Mesendoderm (in vitro differentiated cells): ENCODE data around the gene SOX6.

Source experiments
- DNase-seq: peaks from one replicate; pipeline ENCODE4 v3.0.0; 2013
- H2AK5ac ChIP-seq: 2 replicates; pipeline ENCODE4 v1.6.1; 2013; ENCODE audit warnings: low read length, inconsistent platforms
- H2BK120ac ChIP-seq: 2 replicates; pipeline ENCODE4 v1.6.1; 2013; ENCODE audit warnings: low read depth, mild to moderate bottlenecking, low read length, moderate library complexity, mixed read lengths
- H2BK15ac ChIP-seq: replicated peaks from 2 replicates; pipeline ENCODE4 v1.6.1; 2013; ENCODE audit warnings: low read depth, mild to moderate bottlenecking, moderate library complexity
- H2BK5ac ChIP-seq: 2 replicates; pipeline ENCODE4 v1.6.1; 2013; ENCODE audit warnings: low read length, inconsistent platforms
- H3K18ac ChIP-seq: 2 replicates; pipeline ENCODE4 v1.6.1; 2013; ENCODE audit warnings: mild to moderate bottlenecking, low read length, mixed read lengths
- H3K23ac ChIP-seq: one replicate; pipeline ENCODE4 v1.6.1; 2013; ENCODE audit warnings: low read length
- H3K27ac ChIP-seq: 2 replicates; pipeline ENCODE4 v1.5.1; 2013; ENCODE audit warnings: low read depth, mild to moderate bottlenecking, inconsistent platforms, low read length, moderate library complexity
- H3K27me3 ChIP-seq: 2 replicates; pipeline ENCODE4 v1.6.1; 2013; ENCODE audit warnings: low read length, control low read depth, mild to moderate bottlenecking, inconsistent platforms; ENCODE audit not compliant: insufficient read depth, poor library complexity
- H3K36me3 ChIP-seq: 2 replicates; pipeline ENCODE4 v1.6.1; 2013; ENCODE audit warnings: low read length, inconsistent platforms; ENCODE audit not compliant: control insufficient read depth, insufficient read depth
- H3K4ac ChIP-seq: one replicate; pipeline ENCODE4 v1.6.1; 2013; ENCODE audit warnings: low read depth, mild to moderate bottlenecking, low read length, moderate library complexity
- H3K4me1 ChIP-seq: 2 replicates; pipeline ENCODE4 v1.6.1; 2013; ENCODE audit warnings: low read depth, low read length, inconsistent platforms; ENCODE audit not compliant: control insufficient read depth
- H3K4me2 ChIP-seq: 2 replicates; pipeline ENCODE4 v1.6.1; 2013; ENCODE audit warnings: low read length
- H3K4me3 ChIP-seq: 2 replicates; pipeline ENCODE4 v1.5.1; 2013; ENCODE audit warnings: mild to moderate bottlenecking, low read length
- H3K56ac ChIP-seq: one replicate; pipeline ENCODE4 v1.6.1; 2013; ENCODE audit warnings: low read length
- H3K79me1 ChIP-seq: 2 replicates; pipeline ENCODE4 v1.6.1; 2013; ENCODE audit warnings: low read length, inconsistent platforms
- H3K79me2 ChIP-seq: 2 replicates; pipeline ENCODE4 v1.6.1; 2013; ENCODE audit warnings: mild to moderate bottlenecking, low read length; ENCODE audit not compliant: control insufficient read depth, insufficient read depth
- H3K9ac ChIP-seq: 2 replicates; pipeline ENCODE4 v1.6.1; 2013; ENCODE audit warnings: low read length, inconsistent platforms
- H4K5ac ChIP-seq: one replicate; pipeline ENCODE4 v1.6.1; 2013; ENCODE audit warnings: low read length
- H4K8ac ChIP-seq: one replicate; pipeline ENCODE4 v1.6.1; 2013; ENCODE audit warnings: low read depth, mild to moderate bottlenecking, control low read depth, low read length, moderate library complexity
- WGBS: extraction: QIAGEN DNeasy Blood & Tissue Kit; methylation state at CpG from one replicate; pipeline ENCODE4 v1.1.7; 2013; ENCODE audit warnings: low lambda C conversion rate, missing lambda C conversion rate; ENCODE audit not compliant: insufficient coverage; ENCODE audit errors: extremely low coverage; 5-methylcytosine and 5-hydroxymethylcytosine counted together

Gene SOX6

GRCh38 chr11:16363706-16364105, 7.4 kb upstream of the SOX6 start:
- H3K18ac ChIP-seq, result no peak overlapping the region
- H3K27me3 ChIP-seq, result no peaks in the 10 kb centered on the region
- no peak overlapping the region for H2BK5ac ChIP-seq
- H3K27ac ChIP-seq, result no peak overlapping the region
- H3K56ac ChIP-seq, result no peak overlapping the region
- no peak overlapping the region for H3K4me3 ChIP-seq
- H3K36me3 ChIP-seq, result no peaks in the 10 kb centered on the region
- H3K9ac ChIP-seq, result no peak overlapping the region
- no peak overlapping the region for H2AK5ac ChIP-seq
- no peaks in the 10 kb centered on the region for H3K79me1 ChIP-seq
- no peaks in the 10 kb centered on the region for H3K79me2 ChIP-seq
- no peak overlapping the region for H2BK120ac ChIP-seq
- WGBS, result no CpG with 5 or more reads among the region's 3 CpGs
- H3K4ac ChIP-seq, result no peak overlapping the region
- H3K23ac ChIP-seq, result no peak overlapping the region
- no peak overlapping the region for H4K8ac ChIP-seq
- no peaks in the 10 kb centered on the region for H3K4me1 ChIP-seq
- no peak overlapping the region for H4K5ac ChIP-seq
- H3K4me2 ChIP-seq, result no peak overlapping the region
- DNase-seq, result peak; percentile 7
- H2BK15ac ChIP-seq, result no peak overlapping the region

DNA sequence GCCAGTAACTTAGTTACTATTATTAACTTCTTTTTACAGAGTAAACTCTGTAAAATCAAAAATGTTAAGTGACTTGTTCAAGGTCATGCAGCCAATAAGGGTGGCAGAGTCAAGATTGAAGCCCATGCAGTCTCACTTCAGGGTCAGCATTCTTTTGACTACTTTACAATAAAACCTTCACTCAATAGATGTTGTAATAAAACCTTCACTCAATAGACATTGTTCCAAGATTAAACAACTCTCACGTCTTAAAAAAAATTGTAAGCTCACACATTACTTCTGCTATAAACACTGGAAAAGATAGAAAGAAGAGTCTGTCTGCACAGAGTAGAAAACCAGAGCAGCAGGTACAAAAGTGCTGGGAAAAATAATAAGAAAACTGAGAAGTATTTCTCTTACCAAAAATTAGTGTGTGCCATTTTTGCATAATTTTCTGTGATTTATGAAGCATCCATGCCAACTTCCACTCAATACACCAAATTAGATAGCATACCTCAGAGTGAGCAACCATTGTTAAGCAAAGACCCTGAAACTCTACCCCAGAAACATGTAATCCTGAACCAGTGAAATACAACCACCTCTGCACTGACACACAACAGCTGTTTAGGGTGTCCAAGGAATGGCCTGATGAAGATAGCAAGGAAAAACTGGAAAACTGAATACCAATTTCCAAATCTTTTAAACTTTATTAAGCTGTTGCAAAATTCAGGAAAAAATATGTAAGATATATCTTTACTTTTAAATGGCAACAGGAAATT, 4.9 kb upstream of the SOX6 start:
- Histone ChIP-seq H3K79me1 (no peaks in the 10 kb centered on the region), H2BK120ac (no peak overlapping the region), H3K23ac (no peak overlapping the region), H3K27ac (no peak overlapping the region), H2AK5ac (no peak overlapping the region), H3K4me2 (no peak overlapping the region), H3K27me3 (no peaks in the 10 kb centered on the region), H3K79me2 (no peaks in the 10 kb centered on the region), H2BK15ac (no peak overlapping the region), H2BK5ac (no peak overlapping the region), H4K8ac (no peak overlapping the region), H3K4ac (no peak overlapping the region), H3K9ac (no peak overlapping the region), H4K5ac (no peak overlapping the region), H3K4me3 (no peak overlapping the region), H3K36me3 (no peaks in the 10 kb centered on the region), H3K18ac (no peak overlapping the region), H3K4me1 (no peaks in the 10 kb centered on the region), H3K56ac (no peak overlapping the region)
- no CpG with 5 or more reads among the region's 1 CpG for WGBS
- no peak for DNase-seq

GRCh38 chr11:16359369-16359768, 3.0 kb upstream of the SOX6 start:
- Histone ChIP-seq H3K4me3 (no peak overlapping the region), H3K4me2 (no peak overlapping the region), H2BK5ac (no peak overlapping the region), H3K79me2 (no peaks in the 10 kb centered on the region), H3K36me3 (no peaks in the 10 kb centered on the region), H4K8ac (no peak overlapping the region), H3K27ac (no peak overlapping the region), H3K79me1 (no peaks in the 10 kb centered on the region), H3K4ac (no peak overlapping the region), H3K23ac (no peak overlapping the region), H2BK120ac (no peak overlapping the region), H3K56ac (no peak overlapping the region), H3K27me3 (no peaks in the 10 kb centered on the region), H4K5ac (no peak overlapping the region), H3K18ac (no peak overlapping the region), H3K9ac (no peak overlapping the region), H3K4me1 (no peaks in the 10 kb centered on the region), H2AK5ac (no peak overlapping the region), H2BK15ac (no peak overlapping the region)
- no peak for DNase-seq
- 100% methylated on average over 2 of the region's 4 CpGs for WGBS

DNA sequence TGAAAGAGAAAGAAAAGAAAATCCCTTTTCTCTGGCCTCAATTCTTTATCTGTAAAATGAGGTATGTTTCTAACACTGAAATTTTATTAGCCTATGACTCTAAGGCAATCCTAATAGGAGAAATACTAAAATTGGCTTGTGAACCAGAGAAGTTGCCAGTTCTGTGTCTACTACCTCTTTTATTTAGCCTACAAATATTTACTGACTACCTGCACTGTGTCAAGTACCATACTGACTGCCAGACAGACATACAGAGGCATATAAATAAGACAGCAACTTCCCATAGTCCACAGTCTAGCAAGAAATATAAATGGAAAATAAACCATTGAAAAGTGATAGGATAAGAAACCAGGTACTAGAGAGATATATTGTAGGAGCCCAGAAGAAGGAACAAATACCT, 2.4 kb upstream of the SOX6 start:
- no peaks in the 10 kb centered on the region for H3K36me3 ChIP-seq
- H3K56ac ChIP-seq, result no peak overlapping the region
- no peak overlapping the region for H2AK5ac ChIP-seq
- H4K8ac ChIP-seq, result no peak overlapping the region
- H3K79me2 ChIP-seq, result no peaks in the 10 kb centered on the region
- no peak overlapping the region for H3K27ac ChIP-seq
- H2BK15ac ChIP-seq, result no peak overlapping the region
- H2BK120ac ChIP-seq, result no peak overlapping the region
- H4K5ac ChIP-seq, result no peak overlapping the region
- H3K27me3 ChIP-seq, result no peaks in the 10 kb centered on the region
- H3K4me3 ChIP-seq, result no peak overlapping the region
- H2BK5ac ChIP-seq, result no peak overlapping the region
- no peak for DNase-seq
- H3K79me1 ChIP-seq, result no peaks in the 10 kb centered on the region
- no peak overlapping the region for H3K23ac ChIP-seq
- H3K9ac ChIP-seq, result no peak overlapping the region
- H3K18ac ChIP-seq, result no peak overlapping the region
- H3K4ac ChIP-seq, result no peak overlapping the region
- H3K4me2 ChIP-seq, result no peak overlapping the region
- no peaks in the 10 kb centered on the region for H3K4me1 ChIP-seq

- WGBS, result 100% methylated on average over 1 of the region's 2 CpGs
- H3K23ac ChIP-seq, result no peak overlapping the region
- H4K5ac ChIP-seq, result no peak overlapping the region
- no peak overlapping the region for H3K4me2 ChIP-seq
- no peak overlapping the region for H2BK15ac ChIP-seq
- H3K4ac ChIP-seq, result no peak overlapping the region
- no peak overlapping the region for H3K4me3 ChIP-seq
- no peak overlapping the region for H3K56ac ChIP-seq
- H2AK5ac ChIP-seq, result no peak overlapping the region
- H3K36me3 ChIP-seq, result no peaks in the 10 kb centered on the region
- H3K27me3 ChIP-seq, result no peaks in the 10 kb centered on the region
- no peak overlapping the region for H3K27ac ChIP-seq
- no peak overlapping the region for H3K18ac ChIP-seq
- DNase-seq, result no peak
- no peaks in the 10 kb centered on the region for H3K4me1 ChIP-seq
- H3K79me1 ChIP-seq, result no peaks in the 10 kb centered on the region
- H3K79me2 ChIP-seq, result no peaks in the 10 kb centered on the region
- no peak overlapping the region for H2BK120ac ChIP-seq
- H4K8ac ChIP-seq, result no peak overlapping the region
- H3K9ac ChIP-seq, result no peak overlapping the region
- no peak overlapping the region for H2BK5ac ChIP-seq
Measured at GRCh38 chr11:16357775-16358174, 1.4 kb upstream of the SOX6 start.

DNA sequence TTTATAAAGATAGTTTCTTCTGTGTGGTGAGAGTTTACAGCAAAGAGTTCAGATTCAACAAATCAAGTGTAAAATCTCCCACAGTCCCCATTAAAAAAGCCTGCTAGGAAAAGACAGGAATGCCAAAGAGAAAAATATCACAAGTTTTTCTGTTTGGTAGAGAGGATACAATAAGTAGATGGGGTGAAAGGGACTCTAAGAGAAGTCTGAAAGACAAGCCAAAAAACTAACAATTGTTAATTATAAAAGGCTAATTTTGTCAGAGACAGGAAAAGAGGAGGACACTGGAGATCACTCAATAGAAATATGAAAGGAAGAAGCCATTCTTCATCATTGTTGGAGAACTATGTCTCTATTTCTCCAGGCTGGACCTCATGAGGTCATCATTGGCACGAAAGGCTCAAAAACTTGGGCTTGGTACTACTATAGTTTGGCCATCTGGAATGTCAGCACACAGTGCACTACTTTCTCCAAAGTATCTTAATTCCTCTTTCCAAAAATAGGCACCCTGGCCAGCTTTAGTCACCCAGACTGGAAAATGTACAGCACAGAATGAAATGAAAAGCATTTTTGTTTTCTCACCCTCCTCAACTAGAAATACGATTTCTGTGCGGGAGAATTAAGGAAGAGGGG, 531 bp upstream of the SOX6 start:
- H2BK5ac ChIP-seq, result no peak overlapping the region
- no peaks in the 10 kb centered on the region for H3K79me1 ChIP-seq
- H3K27ac ChIP-seq, result no peak overlapping the region
- H3K4ac ChIP-seq, result no peak overlapping the region
- H2BK15ac ChIP-seq, result no peak overlapping the region
- H3K9ac ChIP-seq, result no peak overlapping the region
- H3K27me3 ChIP-seq, result no peaks in the 10 kb centered on the region
- no CpG with 5 or more reads among the region's 3 CpGs for WGBS
- H2AK5ac ChIP-seq, result no peak overlapping the region
- no peak overlapping the region for H3K4me3 ChIP-seq
- H3K23ac ChIP-seq, result no peak overlapping the region
- no peak overlapping the region for H3K4me2 ChIP-seq
- H3K79me2 ChIP-seq, result no peaks in the 10 kb centered on the region
- H3K4me1 ChIP-seq, result no peaks in the 10 kb centered on the region
- DNase-seq, result no peak
- H3K36me3 ChIP-seq, result no peaks in the 10 kb centered on the region
- no peak overlapping the region for H3K56ac ChIP-seq
- H4K8ac ChIP-seq, result no peak overlapping the region
- no peak overlapping the region for H3K18ac ChIP-seq
- no peak overlapping the region for H2BK120ac ChIP-seq
- H4K5ac ChIP-seq, result no peak overlapping the region
